HG02840 (cell line): ENCODE data around the gene PDLIM3.
"Not testable (repeated sequence)": the region's sequence is repeated elsewhere in the genome, so short reads cannot be mapped to it uniquely, and the experiment has no call there.

ENCODE experiments used
- ATAC-seq: cut with Tn5 transposase; IDR thresholded peaks from one replicate; pipeline ENCODE4 v1.9.1; 2021; ENCODE audit warnings: mild to moderate bottlenecking, moderate library complexity, moderate number of reproducible peaks; ENCODE audit not compliant: unreplicated experiment, low FRiP score

PDLIM3 gene

DNA sequence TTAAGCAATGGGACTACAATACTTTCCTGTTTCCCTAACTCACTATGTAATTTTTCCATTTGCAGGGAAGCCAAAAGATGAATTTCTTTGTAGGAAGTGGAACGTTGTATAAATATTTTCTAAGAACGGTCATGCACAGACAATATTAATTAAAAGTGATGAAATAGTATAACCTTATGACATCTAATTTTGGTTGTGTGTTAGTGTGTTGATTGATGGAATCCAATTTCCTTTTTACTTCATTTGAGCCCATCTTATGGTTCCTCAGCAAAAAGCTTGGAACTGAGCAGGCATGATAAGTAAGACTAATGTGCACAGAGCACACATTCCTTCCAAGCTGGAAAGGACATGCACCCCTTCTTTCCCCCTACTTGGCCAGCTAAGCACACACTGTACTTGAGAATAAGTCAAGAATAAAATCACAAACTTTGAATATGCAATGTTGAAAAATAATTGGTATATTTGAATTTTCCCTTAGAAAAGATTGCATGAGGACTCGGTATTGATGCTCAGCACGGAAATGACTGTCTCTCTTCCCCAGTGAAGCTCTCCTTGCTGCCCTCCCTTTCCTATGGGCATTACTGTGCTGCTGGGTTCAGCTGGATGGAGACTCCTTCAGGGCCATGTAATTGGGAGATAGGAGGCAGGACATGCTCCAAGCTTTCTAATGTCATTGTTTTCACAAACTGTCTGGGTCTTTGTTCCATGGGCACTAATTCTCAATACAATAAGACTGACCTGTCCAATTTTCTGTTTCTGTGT lies 19.2 kb upstream of the PDLIM3 start:
- no peak for ATAC-seq

DNA sequence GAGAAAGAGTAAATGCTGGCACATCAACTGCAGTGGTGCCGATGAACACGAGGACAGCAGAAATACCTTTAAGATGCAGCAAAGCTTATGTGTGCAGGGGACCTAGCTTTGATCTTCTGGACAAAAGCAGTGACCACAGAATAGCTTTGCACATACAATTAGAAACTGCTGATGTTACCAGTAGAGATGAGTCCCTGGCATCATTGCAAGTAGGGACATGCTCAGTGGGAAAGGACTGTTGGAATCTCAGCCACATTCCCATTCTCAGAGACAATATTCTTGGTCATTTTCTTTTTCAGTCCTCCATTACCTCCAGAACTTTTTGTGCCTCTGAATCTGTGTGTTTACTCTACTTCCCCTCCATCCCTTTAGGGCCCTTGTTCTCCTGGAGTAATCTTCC lies 16.9 kb upstream of the PDLIM3 start:
- no peak for ATAC-seq

DNA sequence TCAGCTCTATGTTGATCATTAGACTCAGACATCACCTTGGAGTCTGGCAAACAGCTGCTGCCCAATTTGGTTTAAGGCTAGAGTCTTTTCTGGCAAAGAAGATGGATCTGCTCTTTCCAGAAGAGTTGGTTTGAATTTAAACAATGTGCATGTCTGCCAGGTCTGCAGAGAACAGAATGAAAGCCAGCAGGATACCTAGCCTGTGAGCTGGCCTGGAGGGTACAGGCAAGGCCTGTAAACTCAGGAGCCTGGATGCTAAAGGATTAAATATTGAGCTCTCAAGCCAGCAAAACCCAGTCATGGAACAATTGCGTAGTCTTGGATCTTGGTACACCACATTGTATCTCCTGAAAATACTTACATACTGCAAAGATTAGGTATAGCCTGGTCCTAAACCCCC lies 15.6 kb upstream of the PDLIM3 start:
- ATAC-seq = no peak

DNA sequence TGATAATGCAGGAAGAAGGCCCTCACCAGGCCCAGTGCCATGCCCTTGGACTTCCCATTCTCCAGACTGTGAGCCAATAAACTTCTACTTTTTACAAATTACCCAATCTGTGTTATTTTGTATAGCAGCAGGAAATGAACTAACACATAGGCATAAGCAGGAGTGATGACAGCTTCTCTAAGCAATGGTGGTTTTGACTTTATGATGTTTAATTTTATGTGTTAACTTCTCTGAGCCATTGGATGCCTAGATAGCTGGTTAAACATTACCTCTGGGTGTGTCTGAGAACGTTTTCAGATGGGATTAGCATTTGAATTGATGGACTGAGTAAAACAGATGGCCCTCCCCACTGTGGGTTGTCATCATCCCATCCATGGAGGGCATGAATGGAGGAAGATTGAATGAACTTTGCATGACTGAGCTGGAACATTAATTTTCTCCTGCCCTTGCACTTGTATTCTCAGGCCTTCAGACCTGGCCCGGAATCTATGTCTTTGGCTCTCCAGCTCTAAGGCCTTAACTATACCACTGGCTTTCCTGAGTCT lies 13.9 kb upstream of the PDLIM3 start:
- no peak for ATAC-seq

DNA sequence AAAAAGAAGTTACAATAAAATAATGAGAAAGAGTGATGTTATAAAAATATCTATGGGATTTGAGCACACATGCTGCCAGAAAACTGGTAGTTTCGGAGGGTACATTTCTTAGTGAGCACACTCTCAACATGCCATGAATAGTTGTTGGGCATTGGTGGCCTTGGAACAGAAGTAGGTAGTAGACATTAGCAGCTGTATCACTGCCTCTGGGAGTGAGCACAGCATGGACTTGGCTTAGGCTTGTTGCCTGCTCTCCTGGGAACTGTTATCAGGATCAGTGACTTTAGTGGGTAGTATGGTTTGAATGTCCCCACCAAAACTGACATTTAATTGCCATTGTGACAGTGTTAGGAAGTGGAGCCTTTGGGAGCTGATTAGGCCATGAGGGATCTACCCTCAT lies 13.3 kb upstream of the PDLIM3 start:
- ATAC-seq = no peak

DNA sequence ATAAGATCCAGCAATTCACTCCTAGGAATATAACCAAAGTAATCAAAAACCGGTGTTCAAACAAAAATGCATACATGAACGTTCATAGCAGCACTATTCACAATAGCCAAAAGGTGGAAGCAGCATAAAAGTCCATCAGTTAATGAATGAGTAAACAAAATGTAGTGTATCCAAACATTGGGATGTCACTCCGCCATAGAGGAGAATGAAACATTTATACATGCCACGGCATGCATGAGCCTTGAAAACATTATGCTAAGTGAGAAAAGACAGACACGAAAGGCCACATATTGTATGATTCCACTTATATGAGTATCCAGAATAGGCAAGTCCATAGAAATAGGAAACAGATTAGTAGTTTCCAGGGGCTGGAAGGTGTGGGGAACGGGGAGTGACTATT lies 11.0 kb upstream of the PDLIM3 start:
- ATAC-seq = no peak

DNA sequence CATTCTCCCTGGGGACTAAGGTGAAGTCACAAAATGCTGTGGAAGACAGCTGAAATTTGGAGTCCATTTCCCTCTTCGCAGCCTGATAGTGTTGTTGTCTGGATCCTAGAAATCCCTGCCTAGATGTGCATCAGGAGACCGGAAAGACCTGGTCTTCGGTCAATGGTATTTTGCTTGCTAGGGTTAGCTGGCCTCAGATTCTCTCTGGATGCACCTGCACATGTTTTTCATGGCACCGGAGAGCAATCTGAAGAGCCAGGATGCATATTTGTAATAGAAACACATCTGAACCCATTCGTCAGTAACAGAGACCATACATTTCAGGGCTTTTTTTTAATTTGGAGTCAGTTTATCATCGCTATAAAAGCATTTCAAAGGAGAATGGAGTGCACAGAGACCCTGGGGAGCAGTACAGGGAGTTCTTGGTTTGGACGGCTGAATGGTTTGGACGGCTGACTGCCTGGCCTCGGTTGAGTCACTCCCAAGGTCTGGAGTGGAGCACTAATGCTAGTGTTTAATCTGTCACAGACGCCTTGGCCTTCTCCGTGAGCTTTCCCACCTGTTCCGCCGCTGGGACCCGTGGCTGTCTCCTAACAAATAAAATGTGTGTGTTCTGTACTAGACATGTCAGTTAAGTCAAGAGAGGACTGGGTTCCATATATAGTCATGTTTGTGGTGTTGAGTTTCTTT lies 7.5 kb upstream of the PDLIM3 start:
- no peak for ATAC-seq

DNA sequence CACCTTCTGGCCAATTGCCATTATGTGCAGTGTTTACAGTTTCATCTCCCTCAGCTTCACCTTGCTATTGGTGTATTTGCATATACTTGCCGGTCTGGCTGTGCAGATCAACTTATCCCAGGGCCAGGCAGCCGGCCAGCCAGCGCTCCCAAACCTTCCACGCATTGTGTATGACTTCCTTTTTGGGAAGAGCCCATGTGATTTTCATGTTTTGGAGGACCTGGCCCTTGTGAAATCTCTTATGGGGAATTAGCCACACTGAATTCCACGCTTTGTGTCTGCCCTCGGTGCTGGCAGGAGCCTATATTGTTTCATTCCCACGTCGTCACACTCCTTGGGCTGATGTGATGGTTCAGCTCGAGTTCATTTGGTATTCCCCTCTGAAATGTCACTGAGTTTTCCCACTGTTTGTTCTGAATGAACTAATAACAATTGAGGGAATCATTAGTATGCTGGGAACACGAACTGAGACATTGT lies 6.0 kb upstream of the PDLIM3 start:
- ATAC-seq = no peak

DNA sequence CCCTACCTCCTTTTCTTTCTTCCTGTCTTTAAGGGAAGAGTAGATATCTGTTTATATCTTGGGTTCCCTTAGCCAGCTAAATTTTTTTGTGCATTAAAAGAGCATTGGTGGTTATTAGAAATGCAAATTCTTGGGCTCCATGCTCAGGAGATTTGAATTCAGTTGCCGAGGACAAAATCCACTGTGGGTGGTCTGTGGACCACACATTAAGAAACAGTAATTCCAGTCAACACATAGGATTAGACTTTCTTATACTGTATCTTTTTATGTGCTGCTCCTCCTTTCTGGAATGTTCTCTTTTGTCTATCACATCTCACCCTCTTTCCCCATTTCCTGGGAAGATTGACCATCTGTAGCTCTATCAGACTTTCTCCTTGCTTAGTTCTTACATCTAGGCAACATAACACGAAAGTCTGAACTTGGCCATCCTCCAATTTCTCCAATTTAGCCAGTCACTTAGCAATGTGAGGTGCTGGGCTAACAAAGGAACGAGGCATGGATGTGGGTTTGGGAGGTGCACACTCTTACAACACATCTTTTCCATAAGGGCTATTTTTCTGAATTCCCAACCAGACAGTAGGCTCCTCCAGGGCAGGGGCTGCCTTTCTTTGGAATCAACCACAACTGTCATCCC lies 5.3 kb upstream of the PDLIM3 start:
- no peak for ATAC-seq

DNA sequence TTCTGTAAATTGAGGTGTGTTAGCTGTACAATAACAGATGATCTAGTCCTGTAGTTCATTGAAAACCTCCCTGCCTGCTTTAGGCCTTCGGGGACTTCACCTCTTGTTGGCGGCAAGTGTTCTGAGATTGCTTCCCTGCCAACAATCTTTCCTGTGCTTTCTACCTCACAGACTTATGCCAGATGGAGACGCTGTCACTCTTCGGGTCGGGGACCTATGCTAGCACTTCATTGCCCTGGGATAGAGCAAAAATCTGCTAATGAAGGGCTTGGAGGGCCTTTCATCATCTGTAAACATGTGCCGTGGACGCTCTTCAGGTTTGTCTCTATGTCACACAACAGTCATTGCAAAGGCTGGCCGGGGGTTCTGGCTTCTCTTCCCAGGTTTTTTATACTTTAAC lies 4.7 kb upstream of the PDLIM3 start:
- ATAC-seq = no peak

DNA sequence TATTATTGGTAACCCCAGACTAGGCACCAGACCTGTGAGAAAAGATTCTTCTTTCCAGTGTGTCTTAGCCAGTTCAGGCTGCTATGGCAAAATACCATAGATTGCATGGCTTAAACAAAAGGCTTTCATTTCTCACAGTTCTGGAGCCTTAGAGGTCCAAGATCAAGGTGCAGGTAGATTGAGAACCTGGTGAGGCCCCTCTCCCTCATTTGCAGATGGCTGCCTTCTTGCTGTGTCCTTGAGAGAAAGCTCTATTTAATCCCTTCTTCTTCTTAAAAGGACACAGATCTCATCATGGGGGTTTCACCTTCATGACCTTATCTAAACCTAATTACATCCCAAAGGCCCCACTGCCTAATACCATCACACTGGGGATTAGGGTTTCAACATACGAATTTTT lies 3.5 kb upstream of the PDLIM3 start:
- ATAC-seq = no peak

DNA sequence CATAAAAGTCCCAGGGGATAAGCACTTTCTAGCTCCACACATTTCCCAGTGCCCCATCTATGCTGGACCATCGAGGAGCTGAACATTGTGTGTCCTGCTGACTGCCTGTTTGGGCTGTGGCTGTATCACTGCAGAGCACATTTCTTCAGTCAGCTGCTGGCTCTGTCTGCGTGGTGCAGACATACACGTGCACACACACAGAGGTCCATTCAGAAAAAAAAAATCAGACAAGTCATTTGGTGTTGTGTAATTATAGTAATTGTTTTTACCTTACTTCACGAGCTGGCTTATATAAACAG lies 1.1 kb upstream of the PDLIM3 start:
- ATAC-seq = no peak

DNA sequence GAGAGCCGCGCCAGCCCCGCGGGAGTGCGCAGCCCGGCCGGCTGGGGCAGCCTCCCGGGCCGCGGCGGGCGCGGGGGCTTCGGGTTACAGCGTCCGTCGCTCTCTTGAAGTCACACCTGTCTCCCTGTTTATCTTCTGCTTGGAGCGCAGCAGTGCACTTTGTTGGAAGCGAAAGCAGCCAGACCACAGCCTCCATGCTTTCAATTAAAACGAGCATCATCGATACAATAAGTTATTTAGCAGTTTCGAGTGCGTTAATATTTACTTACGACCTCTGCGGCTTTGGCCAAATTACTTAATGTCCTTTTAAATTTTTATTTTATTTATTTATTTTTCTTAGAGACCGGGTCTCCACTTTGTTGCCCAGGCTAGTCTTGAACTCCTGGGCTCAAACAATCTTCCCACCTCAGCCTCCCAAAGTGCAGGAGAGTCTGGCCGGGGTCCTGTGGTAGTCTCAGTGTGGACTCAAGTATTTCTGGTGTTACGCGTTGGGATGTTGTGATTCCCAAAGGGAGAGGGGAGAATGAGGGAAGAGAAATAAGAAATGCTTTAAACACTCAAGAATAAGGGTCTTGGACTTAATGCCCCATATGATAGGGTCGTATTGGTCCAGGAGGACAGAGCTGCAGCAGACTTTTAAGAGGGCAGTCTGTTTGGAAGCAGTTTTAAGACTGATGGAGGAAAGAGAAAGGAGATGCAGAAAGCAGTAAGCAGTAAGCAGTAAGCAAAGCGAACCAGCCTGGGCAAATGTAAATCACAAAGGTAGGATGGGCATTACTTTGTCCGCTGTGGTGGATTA lies 504 bp upstream of the PDLIM3 start:
- ATAC-seq = no peak

DNA sequence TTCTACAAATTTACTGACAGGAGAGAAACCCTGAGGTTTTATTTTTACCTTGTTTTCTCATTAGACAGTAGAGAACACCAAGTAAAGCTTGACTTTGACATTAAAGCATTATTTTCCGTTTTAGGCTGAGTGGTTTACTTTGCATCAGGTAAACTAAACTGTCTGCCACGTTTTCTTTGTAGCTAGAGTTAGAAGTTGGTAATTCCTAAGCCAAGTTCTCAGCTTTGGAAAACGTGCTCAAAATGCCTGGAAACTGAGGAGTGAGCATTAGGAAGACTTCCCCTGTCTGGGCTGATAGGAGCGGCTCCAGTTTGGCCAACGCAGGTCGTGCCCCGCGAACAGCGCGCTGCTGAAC lies 819 bp downstream of the PDLIM3 start:
- ATAC-seq = no peak

DNA sequence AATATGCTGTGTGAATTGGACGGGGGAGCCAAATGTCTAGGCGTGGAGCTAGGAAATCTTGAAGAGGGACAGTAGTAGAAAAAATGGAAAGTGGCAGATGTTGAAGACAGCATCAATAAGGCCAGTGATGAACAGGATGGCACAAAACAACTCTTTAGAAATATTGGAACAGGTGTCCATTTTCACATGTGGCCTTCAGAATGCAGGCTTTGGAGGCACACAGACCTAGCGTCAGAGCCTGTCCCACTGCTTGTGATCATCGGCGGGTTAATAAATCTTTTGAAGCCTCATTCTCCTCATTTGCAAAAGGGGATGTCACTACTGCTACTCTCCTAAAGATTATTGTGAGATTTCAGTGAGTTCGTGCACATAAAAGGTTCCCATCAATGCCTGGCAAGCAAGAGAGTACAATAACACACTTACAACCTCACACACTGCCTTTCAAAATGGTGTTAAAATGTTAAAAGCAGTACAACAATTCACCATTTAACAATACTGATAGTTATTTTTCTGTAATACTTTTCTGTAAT lies 2.4 kb downstream of the PDLIM3 start:
- ATAC-seq = no peak

DNA sequence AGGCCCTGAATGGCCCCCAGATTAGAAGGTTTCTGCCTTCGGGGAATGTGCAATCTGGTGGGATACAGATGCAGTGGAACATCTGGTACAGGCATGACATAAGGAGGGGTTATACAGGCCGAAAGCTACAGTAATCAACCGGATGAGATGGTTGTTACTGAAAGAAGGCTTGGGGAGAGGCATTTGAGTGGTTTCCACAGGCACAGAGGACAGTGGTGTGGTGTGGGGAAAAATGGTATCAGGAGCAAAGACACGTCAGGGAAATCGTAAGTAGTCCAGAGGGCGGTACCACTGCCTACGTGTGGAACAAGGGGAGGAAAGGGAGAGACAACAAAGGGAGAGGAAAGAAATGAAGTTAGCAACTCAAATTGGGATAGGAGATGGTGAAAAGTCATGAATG lies 3.0 kb downstream of the PDLIM3 start:
- no peak for ATAC-seq

DNA sequence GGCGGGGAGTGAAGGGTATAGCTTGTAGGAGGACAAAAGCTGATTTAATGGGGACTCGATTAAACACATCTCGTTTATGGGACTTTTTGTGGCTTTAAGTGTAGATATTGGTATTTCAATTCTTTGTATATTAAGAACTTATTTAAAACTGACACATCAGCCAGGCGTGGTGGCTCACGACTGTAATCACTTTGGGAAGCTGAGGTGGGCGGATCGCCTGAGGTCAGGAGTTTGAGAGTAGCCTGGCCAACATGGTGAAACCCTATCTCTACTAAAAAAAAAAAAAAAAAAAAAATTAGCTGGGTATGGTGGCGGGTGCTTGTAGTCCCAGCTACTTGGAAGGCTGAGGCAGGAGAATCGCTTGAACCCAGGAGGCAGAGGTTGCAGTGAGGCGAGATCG lies 3.7 kb downstream of the PDLIM3 start:
- not testable (repeated sequence) for ATAC-seq

DNA sequence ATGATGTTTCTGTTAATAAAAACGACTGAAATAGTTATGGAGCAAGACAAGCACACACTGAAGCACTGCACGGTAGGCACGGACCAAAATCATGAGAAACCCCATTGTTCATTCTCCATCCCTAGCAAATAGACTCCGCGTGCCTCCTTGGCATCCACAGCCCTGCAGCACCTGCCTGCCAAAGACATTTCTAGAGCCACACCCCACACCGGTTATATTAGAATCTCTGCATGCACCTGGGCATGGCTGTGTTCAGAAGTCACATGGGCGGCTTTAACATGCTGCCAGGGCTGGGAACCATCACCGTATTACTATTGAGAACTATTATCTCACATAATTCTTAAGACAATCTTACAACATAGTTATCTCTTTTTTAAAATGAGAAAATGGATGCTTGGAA lies 5.9 kb downstream of the PDLIM3 start:
- ATAC-seq = no peak

DNA sequence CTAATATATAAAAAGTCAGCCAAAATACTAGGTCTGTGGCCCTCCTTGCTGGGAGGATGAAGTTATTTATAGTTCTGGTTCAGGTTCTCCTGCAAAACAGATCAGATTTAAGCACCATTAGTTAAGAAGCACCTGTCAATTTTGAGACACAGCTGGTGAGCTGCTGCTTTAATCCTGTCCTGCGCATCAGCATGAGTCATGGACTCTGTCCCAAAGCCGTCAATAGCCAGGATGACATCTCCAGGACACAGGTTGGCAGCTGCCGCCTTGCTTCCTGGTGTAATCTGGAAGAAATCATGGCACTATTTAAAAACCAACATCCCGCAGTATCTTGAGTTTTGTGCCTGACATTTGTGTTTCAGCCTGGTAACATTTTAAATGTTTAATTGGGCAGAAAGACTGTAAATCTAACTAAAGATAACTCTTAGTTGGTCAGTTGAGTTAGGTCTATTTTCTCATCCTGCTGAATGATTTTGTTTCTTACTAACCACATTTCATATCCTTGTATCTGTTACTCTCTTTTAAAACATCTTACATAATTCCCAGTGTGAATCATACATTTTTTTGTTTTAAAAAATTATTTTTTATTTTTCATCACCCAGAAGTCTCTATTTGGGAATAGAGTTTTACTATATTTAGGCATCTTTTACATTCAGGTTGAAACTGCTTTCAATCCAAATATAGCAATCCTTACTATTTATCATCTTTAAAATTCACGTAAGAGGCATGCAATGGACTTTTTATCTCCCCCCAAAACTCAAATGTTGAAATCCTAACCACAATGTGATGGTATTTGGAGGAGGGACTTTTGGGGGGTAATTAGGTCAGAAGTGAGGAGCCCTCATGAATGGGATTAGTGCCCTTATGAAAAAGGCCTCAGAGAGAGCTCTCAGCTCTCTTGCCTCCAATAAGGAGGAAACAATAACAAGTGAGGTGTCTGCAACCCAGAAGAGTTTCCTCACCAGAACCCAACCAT lies 10.1 kb downstream of the PDLIM3 start:
- no peak for ATAC-seq

DNA sequence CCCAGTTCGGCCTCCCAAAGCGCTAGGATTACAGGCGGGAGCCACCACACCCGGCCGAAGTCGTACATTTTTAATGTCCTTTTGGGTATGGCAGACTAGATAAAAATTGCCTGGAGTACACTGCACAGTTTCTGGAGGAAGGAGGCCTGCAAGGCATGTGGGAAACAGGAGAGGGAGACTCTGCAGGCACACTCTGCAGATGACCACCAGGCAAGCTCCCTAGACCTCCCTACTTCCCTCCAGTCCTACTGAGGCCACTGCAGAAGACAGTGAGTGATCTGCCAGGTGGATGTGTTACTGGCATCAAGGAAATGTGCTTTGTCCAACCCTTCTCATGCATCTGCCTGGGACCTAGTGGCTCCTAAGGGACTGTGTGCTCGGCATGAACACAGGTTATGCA lies 11.4 kb downstream of the PDLIM3 start:
- no peak for ATAC-seq
